SU-DHL-6 (cell line): ENCODE measurements around the gene VEZT.
"Not testable (repeated sequence)": the region's sequence is repeated elsewhere in the genome, so short reads cannot be mapped to it uniquely, and the experiment has no call there.

Source experiments
- H2AFZ ChIP-seq: fragments of 200-600 bp; sonication (generic); 2 replicates; pipeline ENCODE4 v1.6.1; 2014; ENCODE audit warnings: low read depth, mild to moderate bottlenecking, moderate library complexity, mixed read lengths, antibody characterized with exemption, low read length; ENCODE audit not compliant: severe bottlenecking
- H3F3A ChIP-seq: fragments of 200-600 bp; shearing (Covaris generic); 2 replicates; pipeline ENCODE4 v1.6.0; 2016; ENCODE audit warnings: antibody characterized with exemption, mild to moderate bottlenecking; ENCODE audit not compliant: insufficient read depth
- H3K27ac ChIP-seq: fragments of 200-600 bp; sonication (generic); 2 replicates; pipeline ENCODE4 v1.5.1; 2016; ENCODE audit warnings: low read depth, mild to moderate bottlenecking, low read length, moderate library complexity, mixed read lengths
- H3K27me3 ChIP-seq: fragments of 200-600 bp; sonication (generic), shearing (Covaris generic); 2 replicates; pipeline ENCODE4 v1.6.0; 2014; ENCODE audit warnings: mild to moderate bottlenecking, low read length
- H3K36me3 ChIP-seq: fragments of 200-600 bp; sonication (generic); 2 replicates; pipeline ENCODE4 v1.6.1; 2014; ENCODE audit warnings: mild to moderate bottlenecking, low read length, mixed read lengths
- H3K4me2 ChIP-seq: fragments of 300-600, 200-600 bp; shearing (Covaris generic), sonication (generic); 2 replicates; pipeline ENCODE4 v1.6.0; 2014; ENCODE audit warnings: low read length, low read depth, mild to moderate bottlenecking; ENCODE audit not compliant: poor library complexity, severe bottlenecking
- H3K4me3 ChIP-seq: fragments of 200-600 bp; sonication (generic); 2 replicates; pipeline ENCODE4 v1.5.1; 2014; ENCODE audit warnings: antibody characterized with exemption, low read length, mild to moderate bottlenecking, mixed read lengths; ENCODE audit not compliant: insufficient read depth, poor library complexity, severe bottlenecking
- H3K79me2 ChIP-seq: fragments of 200-600 bp; sonication (generic); 2 replicates; pipeline ENCODE4 v1.6.1; 2014; ENCODE audit warnings: mild to moderate bottlenecking, low read length, moderate library complexity; ENCODE audit not compliant: insufficient read depth
- H3K9ac ChIP-seq: fragments of 200-600 bp; sonication (generic); 2 replicates; pipeline ENCODE4 v1.7.0; 2014; ENCODE audit warnings: mild to moderate bottlenecking, low read length
- H3K9me2 ChIP-seq: fragments of 200-600 bp; sonication (generic); replicated peaks from 2 replicates; pipeline ENCODE4 v1.6.1; 2014; ENCODE audit warnings: low read length; ENCODE audit not compliant: insufficient read depth
- H3K9me3 ChIP-seq: fragments of 200-600 bp; sonication (generic); 2 replicates; pipeline ENCODE4 v1.6.1; 2014; ENCODE audit warnings: low read length, mixed read lengths; ENCODE audit not compliant: insufficient read depth
- H4K20me1 ChIP-seq: fragments of 200-600 bp; sonication (generic); 2 replicates; pipeline ENCODE4 v1.6.1; 2014; ENCODE audit warnings: low read depth, mild to moderate bottlenecking, antibody characterized with exemption, low read length, moderate library complexity, mixed read lengths
- CTCF ChIP-seq: fragments of 200-600 bp; sonication (generic); IDR thresholded peaks from one replicate; pipeline ENCODE4 v1.5.1; 2017; ENCODE audit warnings: antibody characterized with exemption, mild to moderate bottlenecking, low read length, moderate library complexity; ENCODE audit not compliant: insufficient read depth, poor library complexity, severe bottlenecking
- EZH2phosphoT487 ChIP-seq: fragments of 200-600 bp; sonication (generic), shearing (Covaris generic); conservative IDR thresholded peaks from 2 replicates; pipeline ENCODE4 v1.6.1; 2018; ENCODE audit warnings: mild to moderate bottlenecking, antibody characterized with exemption, low read length, moderate library complexity, mixed read lengths

Gene VEZT

GRCh38 chr12:95229636-95230035, 12.0 kb downstream of the VEZT start:
- Histone ChIP-seq H3K4me3 (no peak overlapping the region), H3K27me3 (no peaks in the 10 kb centered on the region), H3K9me3 (no peaks in the 10 kb centered on the region), H3K4me2 (no peak overlapping the region), H3K27ac (no peak overlapping the region), H3K36me3 (no peaks in the 10 kb centered on the region), H4K20me1 (peaks cover 8% of the 10 kb centered on the region; the same call in 1 of the 2 replicates), H3K79me2 (peaks cover 98% of the 10 kb centered on the region), H2AFZ (no peak overlapping the region), H3K9ac (no peak overlapping the region), H3K9me2 (no peaks in the 10 kb centered on the region), H3F3A (0 out of 2 replicates have a peak, but pooled peaks cover 6% of the 10 kb centered on the region)
- TF ChIP-seq EZH2phosphoT487 (no peak), CTCF (no peak)

GRCh38 chr12:95230313-95230712, 12.7 kb downstream of the VEZT start:
- Histone ChIP-seq H3K27me3 (no peaks in the 10 kb centered on the region), H3K4me3 (no peak overlapping the region), H2AFZ (no peak overlapping the region), H3K79me2 (peaks cover 91% of the 10 kb centered on the region), H3K9me2 (no peaks in the 10 kb centered on the region), H3K9ac (no peak overlapping the region), H4K20me1 (peaks cover 8% of the 10 kb centered on the region; the same call in 1 of the 2 replicates), H3K27ac (no peak overlapping the region), H3K9me3 (no peaks in the 10 kb centered on the region), H3F3A (0 out of 2 replicates have a peak, but pooled peaks cover 6% of the 10 kb centered on the region), H3K36me3 (no peaks in the 10 kb centered on the region), H3K4me2 (no peak overlapping the region)
- TF ChIP-seq CTCF: no peak
- TF ChIP-seq EZH2phosphoT487: no peak

GRCh38 chr12:95231190-95231589, 13.6 kb downstream of the VEZT start:
- no peak overlapping the region for H3K4me2 ChIP-seq

GRCh38 chr12:95234187-95234586, 16.6 kb downstream of the VEZT start:
- not testable (repeated sequence) for H3K4me3 ChIP-seq, H3K9me2 ChIP-seq, H2AFZ ChIP-seq, H3K9me3 ChIP-seq, H3F3A ChIP-seq, H3K27me3 ChIP-seq, H3K9ac ChIP-seq, H3K36me3 ChIP-seq, H3K27ac ChIP-seq, H3K4me2 ChIP-seq
- H3K79me2 ChIP-seq: peaks cover 84% of the 10 kb centered on the region
- peaks cover 14% of the 10 kb centered on the region for H4K20me1 ChIP-seq

More at GRCh38 chr12:95231190-95231589, 13.6 kb downstream of the VEZT start:
- Histone ChIP-seq H2AFZ (no peak overlapping the region), H3K27ac (no peak overlapping the region), H3K9me3 (no peaks in the 10 kb centered on the region), H3K36me3 (no peaks in the 10 kb centered on the region), H3K9me2 (no peaks in the 10 kb centered on the region), H3K79me2 (peaks cover 83% of the 10 kb centered on the region), H3K9ac (no peak overlapping the region), H3K27me3 (no peaks in the 10 kb centered on the region), H4K20me1 (peaks cover 8% of the 10 kb centered on the region; the same call in 1 of the 2 replicates), H3K4me3 (no peak overlapping the region), H3F3A (0 out of 2 replicates have a peak, but pooled peaks cover 2% of the 10 kb centered on the region)
- TF ChIP-seq CTCF: no peak
- TF ChIP-seq EZH2phosphoT487: no peak

GRCh38 chr12:95235621-95236020, 18.0 kb downstream of the VEZT start:
- not testable (repeated sequence) for H3K27me3 ChIP-seq, H3K27ac ChIP-seq, H3K9me3 ChIP-seq, H3K9me2 ChIP-seq, H3K4me2 ChIP-seq, H2AFZ ChIP-seq, H3K9ac ChIP-seq, H3F3A ChIP-seq, H3K4me3 ChIP-seq, H3K36me3 ChIP-seq
- H4K20me1 ChIP-seq: peaks cover 22% of the 10 kb centered on the region
- H3K79me2 ChIP-seq: peaks cover 84% of the 10 kb centered on the region
